Limb (tissue), 2 donors: ENCODE measurements around the gene SLC5A3.

Experiments used
- DNase-seq, 2 donors: peaks; one replicate each; pipeline ENCODE4 v3.0.0-alpha.2; 2016; ENCODE audit errors: extremely low spot score in 2 of 2

The SLC5A3 gene

GRCh38 chr21:34071683-34072082 is 1.7 kb upstream of the SLC5A3 start:
- DNase-seq, result no peak

DNA sequence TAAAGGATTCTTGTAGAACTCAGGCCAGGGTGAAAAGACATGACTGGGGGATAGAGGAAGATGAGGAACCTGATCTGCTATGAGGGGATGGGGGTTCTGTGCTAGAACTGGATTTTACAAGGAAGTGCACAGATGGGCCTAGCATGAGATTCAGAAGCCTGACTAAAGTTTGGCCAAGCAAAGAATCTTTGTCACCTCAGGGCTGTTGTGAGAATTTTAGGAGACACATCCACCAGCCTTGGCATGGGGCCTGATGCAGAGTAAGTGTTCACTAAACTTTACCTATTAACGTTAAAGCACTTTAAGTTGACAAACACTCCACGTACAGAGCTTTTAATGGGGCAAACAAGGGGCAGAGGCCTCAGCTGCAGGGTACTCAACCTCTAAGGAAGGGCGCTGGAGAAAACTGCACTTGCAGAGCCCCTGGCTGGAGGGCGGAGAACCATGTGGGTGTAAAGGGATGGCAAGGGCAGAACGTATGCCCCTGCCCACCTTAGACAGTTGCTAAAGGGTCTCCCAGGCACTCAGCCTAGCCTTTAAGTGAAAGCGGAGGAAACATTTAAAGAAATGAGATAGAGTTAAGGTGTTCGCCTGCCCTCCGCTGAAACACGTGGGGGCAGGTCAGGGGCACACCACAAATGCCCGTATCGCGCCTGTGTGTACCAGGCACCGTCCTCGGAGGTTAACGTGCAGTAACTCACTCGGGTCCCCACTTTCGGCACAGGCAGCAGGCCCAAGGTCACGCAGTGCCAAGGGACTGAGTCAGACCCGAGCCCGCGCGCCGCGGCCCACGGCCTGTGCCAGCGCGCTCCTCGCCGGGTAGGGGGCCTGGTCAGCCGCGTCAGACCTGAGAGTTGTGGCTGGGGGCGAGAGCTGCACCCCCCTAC is 990 bp upstream of the SLC5A3 start:
- no peak for DNase-seq

- peak in 1 of 2 donors; percentile 35 for DNase-seq
These were observed 438 bp downstream of the SLC5A3 start for GRCh38 chr21:34073749-34074282.

DNA sequence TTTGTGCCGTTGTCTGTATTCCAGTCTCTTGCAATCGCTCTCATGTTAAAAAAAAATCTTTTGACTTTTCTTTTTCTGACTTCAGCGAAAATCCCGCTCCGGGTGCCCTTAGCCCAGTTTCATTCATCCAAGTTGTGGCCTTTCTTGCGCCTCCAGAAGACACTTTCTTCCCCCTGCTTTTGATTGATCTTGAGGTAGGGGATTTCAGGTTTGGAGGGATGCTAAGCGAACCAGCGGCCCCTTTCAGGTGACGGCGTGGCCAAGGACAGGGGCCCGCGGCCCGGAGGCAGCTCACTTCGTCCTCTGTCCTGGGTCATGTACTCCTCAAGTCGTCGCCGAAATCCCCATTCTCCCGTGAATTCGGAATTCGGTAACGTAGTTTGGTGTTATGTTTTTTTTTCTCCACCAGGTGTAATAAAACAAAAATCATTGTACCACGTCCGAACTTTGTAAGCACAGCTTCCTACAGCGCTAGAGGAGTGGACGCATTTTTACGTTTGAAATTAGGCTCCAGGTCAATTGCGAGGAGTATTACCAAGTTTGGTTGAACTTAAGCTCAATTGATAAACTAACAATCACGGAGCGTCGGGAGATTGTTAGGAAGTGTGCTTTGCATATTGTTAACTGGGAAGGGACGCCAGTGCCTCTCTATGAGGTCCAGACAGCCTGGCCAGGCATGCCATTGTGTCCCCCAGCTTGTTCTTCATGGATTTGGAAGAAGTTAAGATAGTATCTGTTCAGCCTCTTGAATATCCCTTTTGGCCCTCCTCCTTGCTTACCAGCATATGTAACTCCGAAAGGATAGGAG is 1.1 kb downstream of the SLC5A3 start:
- DNase-seq, result peak in 1 of 2 donors; percentile 32

DNA sequence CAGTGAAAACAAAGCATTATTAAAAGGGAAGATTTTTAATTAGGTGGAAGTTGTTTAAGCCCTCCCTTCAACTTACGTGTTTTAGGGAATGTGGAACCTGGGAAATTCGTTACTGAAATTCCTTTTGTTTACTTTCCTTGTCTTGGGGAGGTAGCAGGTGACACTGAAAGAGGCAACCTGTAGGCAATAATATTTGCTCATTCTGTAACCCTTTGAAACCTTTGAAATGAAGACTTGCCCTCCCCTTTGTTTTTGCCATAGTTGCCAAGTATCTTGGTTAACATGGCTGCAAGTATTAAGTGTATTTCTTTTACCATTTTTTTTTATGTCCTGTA is 1.7 kb downstream of the SLC5A3 start:
- no peak for DNase-seq

GRCh38 chr21:34075760-34076660 is 2.6 kb downstream of the SLC5A3 start:
- no peak for DNase-seq

GRCh38 chr21:34076835-34077234 is 3.5 kb downstream of the SLC5A3 start:
- no peak for DNase-seq

- DNase-seq, result no peak
These were observed 4.5 kb downstream of the SLC5A3 start for GRCh38 chr21:34077888-34078287.

GRCh38 chr21:34078915-34079314 is 5.5 kb downstream of the SLC5A3 start:
- no peak for DNase-seq

DNA sequence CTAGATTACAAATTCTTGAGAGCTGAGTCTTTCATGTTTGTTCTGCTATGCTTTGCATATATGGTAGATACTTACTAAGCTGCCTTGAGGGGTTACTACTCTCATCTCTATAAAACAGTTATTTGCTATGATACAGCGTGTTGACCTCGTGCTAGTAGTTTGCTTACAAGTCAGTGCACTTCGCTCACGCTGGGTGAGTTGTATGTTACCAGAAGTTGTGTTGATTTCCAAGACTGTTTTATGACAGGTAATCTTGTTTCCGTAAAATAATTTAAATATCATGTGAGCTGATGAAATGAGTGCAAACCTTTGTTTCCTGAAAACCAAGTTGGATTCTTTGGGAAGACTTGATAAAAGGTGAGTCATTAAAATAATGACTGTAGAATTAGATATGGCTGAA is 7.3 kb downstream of the SLC5A3 start:
- DNase-seq, result no peak

DNA sequence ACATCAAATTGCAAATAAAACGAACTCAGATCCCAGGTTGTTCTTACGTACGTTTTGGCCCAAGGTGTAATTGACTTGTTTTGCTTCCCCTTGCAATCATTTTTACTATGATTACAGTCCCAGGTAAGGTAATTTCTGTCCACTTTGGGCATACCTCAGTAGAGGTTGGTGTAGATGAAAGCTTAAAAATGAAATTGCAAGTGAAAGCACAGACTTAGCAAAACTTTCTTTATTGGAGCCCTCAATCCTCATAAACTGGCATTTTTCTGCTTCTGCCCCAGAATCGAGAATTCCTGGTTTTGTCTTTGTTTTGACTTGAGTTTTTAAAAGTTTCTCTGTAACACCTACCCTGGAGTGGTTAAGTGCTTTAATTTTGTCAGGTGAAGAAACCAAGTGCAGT is 9.4 kb downstream of the SLC5A3 start:
- DNase-seq, result no peak

DNA sequence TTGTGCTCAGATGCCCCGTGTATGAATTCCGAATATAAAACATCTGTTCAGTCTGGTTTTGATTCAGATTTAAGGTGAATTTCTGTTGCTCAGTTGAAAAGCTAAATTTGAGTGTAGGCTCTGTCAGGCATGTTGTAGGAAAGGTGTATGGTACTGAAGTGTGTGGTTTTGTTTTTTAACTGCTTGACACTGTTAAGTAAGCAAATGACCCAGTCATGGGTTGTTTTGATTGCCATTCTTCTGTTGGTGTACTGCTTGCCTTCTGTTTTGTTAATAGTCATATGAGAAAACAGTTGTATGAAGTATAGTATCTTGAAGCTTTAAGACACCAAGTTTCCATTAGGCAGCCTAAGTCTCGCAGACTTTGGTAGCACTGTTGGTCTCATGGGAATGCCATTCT is 10.0 kb downstream of the SLC5A3 start:
- no peak for DNase-seq

GRCh38 chr21:34085129-34085528 is 11.8 kb downstream of the SLC5A3 start:
- DNase-seq, result no peak

- DNase-seq, result no peak
These were observed 13.5 kb downstream of the SLC5A3 start for GRCh38 chr21:34086887-34087306.

GRCh38 chr21:34088752-34089151 is 15.4 kb downstream of the SLC5A3 start:
- DNase-seq, result no peak

DNA sequence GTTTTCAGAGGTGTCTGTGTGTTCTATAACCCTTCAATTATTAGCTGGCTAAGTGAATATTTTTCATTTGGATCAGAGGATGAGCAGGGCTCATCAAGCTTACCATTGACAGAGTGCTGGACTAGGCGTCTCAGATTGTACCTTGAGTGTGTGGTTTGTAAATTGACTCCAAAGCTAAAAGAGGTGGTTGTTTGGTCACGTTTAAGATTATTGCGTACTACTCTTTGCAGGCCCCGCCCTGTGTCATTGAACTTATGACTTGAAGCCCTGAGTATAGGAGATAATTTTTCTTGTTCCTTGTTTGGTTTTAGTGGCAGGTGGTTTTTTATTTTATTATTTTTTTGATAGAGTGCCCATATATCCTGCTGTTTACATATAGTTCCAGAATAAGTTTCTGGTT is 17.7 kb downstream of the SLC5A3 start:
- no peak for DNase-seq

- no peak for DNase-seq
These were observed 18.2 kb downstream of the SLC5A3 start for GRCh38 chr21:34091607-34092006.

GRCh38 chr21:34092262-34092921 is 19.0 kb downstream of the SLC5A3 start:
- no peak for DNase-seq

DNA sequence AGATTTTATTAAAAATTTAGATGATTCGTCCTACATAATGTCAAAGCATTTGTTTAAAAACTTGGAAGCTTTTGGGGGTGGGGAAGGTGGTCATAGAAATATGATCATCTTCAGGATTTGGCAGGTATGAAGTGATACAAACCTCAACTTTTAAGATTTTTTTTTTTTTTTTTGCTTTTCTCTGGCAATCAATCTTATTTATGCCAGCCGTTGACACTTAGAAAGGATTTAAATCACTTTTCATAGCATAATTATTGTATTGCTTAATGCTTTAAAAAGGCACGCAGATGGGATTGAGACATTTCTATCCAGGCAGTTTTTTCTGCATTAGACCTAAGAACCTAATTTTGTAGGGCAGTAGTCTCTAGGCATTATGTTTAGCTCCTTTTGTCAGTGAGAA is 19.7 kb downstream of the SLC5A3 start:
- no peak for DNase-seq

DNA sequence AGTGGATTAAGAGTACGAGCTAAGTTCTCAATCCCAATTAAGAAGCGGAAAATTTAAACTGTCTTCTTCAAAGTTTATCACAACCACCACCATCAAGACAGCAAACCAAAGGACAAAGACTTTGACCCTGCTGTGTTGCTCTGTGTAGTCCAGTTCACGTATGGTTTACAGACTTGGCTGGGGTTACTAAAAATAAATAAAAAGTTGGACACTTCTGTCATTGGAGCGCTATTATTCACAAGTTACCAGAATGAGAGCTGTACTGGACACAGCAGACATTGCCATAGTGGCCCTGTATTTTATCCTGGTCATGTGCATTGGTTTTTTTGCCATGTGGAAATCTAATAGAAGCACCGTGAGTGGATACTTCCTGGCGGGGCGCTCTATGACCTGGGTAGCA is 21.6 kb downstream of the SLC5A3 start:
- no peak for DNase-seq

GRCh38 chr21:34097442-34097841 is 24.1 kb downstream of the SLC5A3 start:
- no peak for DNase-seq
